Measurements from ENCODE around the gene DDTL. TPM values are rescaled to one million over a fixed set of nuclear protein-coding genes. Genes with fewer than 3 reads are reported as not detected.
A peak's percentile ranks its signal among the peaks of the same experiment; 100 is the strongest.
"Not testable (repeated sequence)": the region's sequence is repeated elsewhere in the genome, so short reads cannot be mapped to it uniquely, and the experiment has no call there.

Gene DDTL
- polyA plus RNA-seq, 4 donors = 6.3 to 7.9 (median 6.9) TPM

DNA sequence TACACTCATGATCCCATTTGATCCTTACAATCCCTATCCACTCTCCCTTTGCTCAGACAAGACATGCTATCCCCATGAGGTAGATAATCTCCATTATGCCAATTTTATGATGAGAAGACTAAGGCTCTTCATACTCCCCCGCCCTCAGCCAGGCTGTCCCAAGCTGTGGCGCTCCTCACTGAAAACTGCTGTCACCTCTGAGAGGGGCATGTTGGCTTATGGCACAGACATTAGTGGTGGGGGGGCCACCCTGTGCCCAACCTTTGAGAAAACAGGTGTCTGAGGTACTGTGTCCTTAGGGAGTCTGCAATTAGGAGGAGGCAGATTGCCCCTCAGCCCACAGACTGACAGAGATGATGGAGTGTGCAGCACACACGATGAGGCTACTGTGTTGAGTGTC, 2.4 kb downstream of the DDTL start:
- DNase-seq (ENCODE audit: low read depth in 4 of 4, low spot score in 3 of 4) = no peak

DNA sequence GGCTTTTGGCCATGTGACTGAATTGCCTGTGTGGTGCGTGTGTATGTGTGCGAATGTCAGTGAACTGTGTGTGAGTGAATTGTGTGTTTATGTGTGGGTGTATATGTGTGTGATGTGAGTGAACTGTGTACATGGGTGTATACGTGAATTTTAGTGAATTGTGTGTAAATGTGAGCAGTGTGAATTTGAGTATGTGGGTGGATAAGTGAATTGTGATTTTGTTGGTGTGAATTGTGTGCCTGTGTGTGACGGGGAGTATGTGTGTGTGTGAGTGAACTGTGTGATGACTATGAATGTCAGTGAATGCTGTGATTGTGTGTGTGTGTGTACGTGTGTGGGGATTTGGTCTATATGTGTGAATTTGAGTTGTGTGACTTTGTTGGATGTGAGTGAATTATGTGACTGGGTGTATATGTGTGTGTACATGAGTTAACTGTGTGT, 3.5 kb downstream of the DDTL start:
- no peak for DNase-seq (ENCODE audit: low read depth in 4 of 4, low spot score in 3 of 4)

DNA sequence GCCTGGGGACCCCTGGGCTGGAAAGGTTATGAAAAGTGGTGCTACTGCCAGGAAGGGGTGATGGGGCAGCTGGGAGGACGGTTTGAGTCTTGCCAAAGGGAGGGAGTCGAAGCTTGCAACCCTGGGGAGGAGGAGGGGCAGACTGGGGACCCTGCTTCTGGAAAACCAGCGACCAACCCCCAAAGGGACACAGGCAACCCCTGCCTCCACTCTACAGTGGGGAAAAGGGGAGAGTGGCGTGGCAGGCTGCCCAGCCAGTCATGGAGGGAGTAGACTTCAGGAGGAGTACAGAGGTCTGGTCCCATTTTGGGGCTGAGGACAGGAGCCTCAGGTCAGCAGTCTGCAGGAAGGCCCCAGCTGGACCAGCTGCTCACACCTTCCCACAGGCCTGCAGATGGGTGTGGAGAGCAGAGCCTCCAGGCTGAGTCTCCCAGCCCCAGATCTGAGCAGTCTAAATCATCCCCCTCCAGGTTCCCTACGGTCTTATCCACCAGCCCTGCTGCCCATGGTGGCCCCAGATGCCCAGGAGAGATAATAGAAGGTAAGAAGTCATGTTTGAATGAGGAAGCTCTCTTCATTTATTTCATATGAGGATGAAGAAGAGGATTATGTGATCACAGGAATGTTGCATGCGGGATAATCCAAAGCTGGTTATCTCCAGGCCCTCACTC, 4.3 kb downstream of the DDTL start:
- no peak for DNase-seq (ENCODE audit: low read depth in 4 of 4, low spot score in 3 of 4)

- not testable (repeated sequence) for DNase-seq (ENCODE audit: low read depth in 4 of 4, low spot score in 3 of 4)
These were observed 5.2 kb downstream of the DDTL start for GRCh38 chr22:23971927-23972326.

GRCh38 chr22:23974345-23974744, 7.7 kb downstream of the DDTL start, which contains the start of gene DDT:
DDT (minus strand) TSS chr22:23974441; CDS start chr22:23974414, 27 bp downstream.
- not testable (repeated sequence) for DNase-seq (ENCODE audit: low read depth in 4 of 4, low spot score in 3 of 4)

DNA sequence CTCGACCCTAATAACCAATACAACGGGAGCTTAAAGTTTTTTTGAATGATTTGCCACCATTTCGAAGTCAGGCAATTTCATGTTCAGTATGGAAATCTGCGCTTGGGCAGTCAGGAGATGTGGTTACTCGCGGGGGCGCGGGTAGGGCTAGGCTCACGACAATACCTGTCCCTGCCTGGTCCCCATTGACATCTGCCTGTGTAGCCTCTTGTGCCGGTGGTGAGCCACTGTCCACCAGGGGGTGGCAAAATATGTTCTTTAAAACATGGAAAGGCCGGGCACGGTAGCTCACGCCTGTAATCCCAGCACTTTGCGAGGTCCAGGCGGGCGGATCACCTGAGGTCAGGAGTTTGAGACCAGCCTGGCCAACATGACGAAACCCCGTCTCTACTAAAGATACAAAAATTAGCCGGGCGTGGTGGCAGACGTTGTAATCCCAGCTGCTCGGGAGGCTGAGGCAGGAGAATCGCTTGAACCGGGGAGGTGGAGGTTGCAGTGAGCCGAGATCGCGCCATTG, 8.2 kb downstream of the DDTL start:
- DNase-seq (ENCODE audit: low read depth in 4 of 4, low spot score in 3 of 4) = not testable (repeated sequence)

- not testable (repeated sequence) for DNase-seq (ENCODE audit: low read depth in 4 of 4, low spot score in 3 of 4)
These were observed 10.6 kb downstream of the DDTL start for GRCh38 chr22:23977304-23977703.

DNA sequence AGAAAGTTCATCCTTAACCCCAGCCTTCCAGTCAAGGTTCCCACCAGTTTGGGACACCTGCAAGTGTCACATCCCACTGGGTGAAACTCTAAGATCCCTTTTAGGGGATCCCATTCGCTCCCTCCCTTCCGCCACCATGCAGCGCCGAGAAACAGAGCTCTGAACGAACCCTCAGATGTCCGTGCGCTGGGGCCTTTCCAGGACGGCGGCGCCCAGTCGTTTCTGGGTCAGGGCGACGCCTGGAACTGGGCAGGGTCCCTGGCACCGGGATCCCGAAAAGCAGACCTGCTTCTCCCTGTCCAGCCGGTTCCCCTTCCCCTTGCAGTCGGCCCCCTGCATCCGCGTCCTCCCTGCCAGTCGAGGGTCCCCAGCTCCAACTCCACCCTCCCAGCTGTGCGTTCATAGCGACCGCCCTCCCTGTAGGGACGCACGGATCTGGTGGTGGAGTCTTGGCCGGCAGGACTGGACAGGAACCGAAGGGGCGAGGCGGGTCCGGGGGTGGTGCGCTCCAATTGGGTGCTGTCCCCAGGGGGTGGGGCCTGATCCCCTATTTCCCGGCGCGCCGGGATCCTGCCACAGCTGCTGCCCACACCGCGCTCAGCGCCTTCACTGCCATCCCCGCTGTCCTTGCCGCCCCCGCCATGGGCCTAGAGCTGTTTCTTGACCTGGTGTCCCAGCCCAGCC, 13.0 kb downstream of the DDTL start, which contains the start of gene GSTT2:
GSTT2 (plus strand) TSS at position 578 of the 684 bp plus-strand sequence.
- not testable (repeated sequence) for DNase-seq (ENCODE audit: low read depth in 4 of 4, low spot score in 3 of 4)

GRCh38 chr22:23980567-23980966, 13.9 kb downstream of the DDTL start:
- DNase-seq (ENCODE audit: low read depth in 4 of 4, low spot score in 3 of 4) = not testable (repeated sequence)

DNA sequence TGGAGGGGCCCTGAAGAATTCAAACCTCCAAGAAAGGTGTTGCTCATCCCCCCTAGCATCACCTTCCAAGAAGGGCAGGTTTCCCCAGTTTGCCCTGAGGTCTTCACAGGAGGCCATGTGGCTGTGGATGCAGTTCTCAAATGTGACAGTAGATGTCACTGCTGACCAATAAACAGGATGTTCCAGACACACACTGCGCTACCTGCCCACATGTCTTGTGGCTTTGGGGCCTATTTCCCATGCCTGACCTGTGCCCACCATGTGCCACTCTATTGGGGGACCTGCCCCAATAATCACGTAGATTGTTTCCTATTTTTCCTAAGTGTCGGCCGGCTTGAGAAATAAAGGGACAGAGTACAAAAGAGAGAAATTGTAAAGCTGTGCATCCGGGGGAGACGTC, 17.7 kb downstream of the DDTL start:
- DNase-seq (ENCODE audit: low read depth in 4 of 4, low spot score in 3 of 4) = peak in 2 of 4 donors; percentile 18 to 68

DNA sequence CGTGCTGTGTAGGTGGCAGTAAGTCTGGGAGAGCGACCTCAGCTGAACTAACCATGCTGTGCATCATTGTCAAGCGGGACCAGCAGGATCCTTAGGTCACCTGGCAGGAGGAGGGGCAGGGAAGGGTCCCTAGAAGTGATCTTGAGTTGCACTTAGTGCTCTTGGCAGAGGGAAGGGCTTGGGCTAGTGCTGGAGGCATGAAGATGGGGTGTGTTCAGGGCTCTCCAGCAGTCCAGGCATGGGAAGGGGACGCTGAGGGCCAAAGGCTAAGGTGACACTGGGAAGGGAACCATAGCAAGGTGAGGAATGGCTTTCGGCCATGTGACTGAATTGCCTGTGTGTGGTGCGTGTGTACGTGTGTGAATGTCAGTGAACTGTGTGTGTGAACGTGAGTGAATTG, 19.4 kb downstream of the DDTL start:
- not testable (repeated sequence) for DNase-seq (ENCODE audit: low read depth in 4 of 4, low spot score in 3 of 4)

GRCh38 chr22:23986538-23987178, 20.0 kb downstream of the DDTL start:
- not testable (repeated sequence) for DNase-seq (ENCODE audit: low read depth in 4 of 4, low spot score in 3 of 4)

- not testable (repeated sequence) for DNase-seq (ENCODE audit: low read depth in 4 of 4, low spot score in 3 of 4)
These were observed 23.0 kb downstream of the DDTL start for GRCh38 chr22:23989583-23990244.

GRCh38 chr22:23993080-23993479, 26.4 kb downstream of the DDTL start:
- DNase-seq (ENCODE audit: low read depth in 4 of 4, low spot score in 3 of 4) = not testable (repeated sequence)

GRCh38 chr22:23993581-23994177, 27.0 kb downstream of the DDTL start:
- not testable (repeated sequence) for DNase-seq (ENCODE audit: low read depth in 4 of 4, low spot score in 3 of 4)

DNA sequence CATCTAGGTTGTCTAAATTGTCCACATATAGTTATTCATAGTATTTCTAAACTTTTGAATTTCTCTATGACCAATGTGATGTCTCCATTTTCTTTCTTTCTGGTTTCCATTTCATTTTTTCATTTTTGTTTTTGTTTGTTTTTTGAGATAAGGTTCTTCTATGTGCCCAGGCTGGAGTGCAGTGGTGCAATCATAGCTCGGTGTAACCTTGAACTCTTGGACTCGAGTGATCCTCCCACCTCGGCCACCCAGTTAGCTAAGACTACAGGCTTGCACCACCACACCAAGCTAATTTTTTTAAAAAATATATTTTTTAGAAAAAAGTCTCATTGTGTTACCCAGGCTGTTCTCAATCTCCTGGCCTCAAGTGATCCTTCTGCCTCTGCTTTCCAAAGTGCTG, 30.4 kb downstream of the DDTL start:
- no peak for DNase-seq (ENCODE audit: low read depth in 4 of 4, low spot score in 3 of 4)

DNA sequence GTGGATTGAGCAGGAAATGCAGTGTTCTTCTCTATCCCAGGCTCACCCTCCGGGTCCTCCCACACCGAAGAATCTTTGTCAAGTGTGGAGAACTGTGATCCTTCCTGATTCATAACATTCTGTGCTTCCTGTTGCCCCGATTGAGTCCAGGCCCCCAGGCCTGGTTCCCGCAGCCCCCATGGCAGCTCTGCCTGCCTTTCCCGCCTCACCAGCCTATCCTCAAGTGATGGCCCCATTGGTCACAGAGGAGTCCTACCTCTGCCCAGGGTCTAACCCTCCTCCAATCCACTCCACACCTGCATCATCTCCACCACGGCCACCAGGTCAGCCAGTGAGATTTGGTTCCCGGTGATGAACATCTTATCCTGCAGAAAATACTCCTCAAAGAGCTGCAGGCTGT, 33.1 kb downstream of the DDTL start:
- DNase-seq (ENCODE audit: low read depth in 4 of 4, low spot score in 3 of 4) = not testable (repeated sequence)

GRCh38 chr22:24001314-24001713, 34.6 kb downstream of the DDTL start:
- DNase-seq (ENCODE audit: low read depth in 4 of 4, low spot score in 3 of 4) = no peak

DNA sequence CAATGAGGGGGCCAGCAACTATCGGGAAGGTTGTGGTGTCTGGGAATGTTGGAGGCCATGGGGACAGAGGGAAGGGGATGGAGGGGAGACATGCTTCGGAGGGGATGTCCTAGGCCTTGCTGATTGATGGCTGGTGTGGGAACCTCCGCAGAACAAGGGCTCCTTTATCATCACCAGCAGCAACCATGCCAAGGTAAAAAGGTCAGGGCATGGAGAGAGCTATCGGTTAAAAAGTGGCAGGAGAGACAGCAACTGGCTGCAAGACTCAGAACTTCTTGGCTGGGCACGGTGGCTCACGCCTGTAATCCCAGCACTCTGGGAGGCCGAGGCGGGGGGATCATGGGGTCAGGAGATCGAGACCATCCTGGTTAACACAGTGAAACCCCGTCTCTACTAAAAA, 35.6 kb downstream of the DDTL start:
- no peak for DNase-seq (ENCODE audit: low read depth in 4 of 4, low spot score in 3 of 4)

DNA sequence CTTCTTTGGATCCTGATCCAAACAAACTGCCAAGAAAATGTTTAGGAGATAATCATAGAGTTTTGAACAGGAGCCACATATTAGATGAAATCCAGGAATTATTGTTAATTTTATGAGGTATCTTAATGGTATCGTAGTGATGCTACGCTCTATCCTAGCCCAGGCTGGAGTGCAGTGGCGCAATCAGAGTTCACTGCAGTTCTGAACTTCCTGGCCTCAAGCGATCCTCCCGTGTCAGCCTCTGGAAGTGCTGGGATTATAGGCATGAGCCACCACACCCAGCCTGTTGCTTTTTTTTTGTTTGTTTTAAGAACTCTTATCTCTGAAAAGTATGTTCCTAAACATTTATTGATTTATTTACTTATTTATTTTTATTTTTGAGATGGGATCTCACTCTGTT, 36.2 kb downstream of the DDTL start:
- no peak for DNase-seq (ENCODE audit: low read depth in 4 of 4, low spot score in 3 of 4)

Data from right renal pelvis (tissue), 4 donors.